ENCODE data around the gene PCSK2.

GRCh38 chr20:17529586-17529985 lies 302.7 kb downstream of the PCSK2 start:
- TF ChIP-seq CTCF (IDR thresholded peaks at IDR 0.05 in 4 of 5, conservative IDR thresholded peaks at IDR 0.05 in 1 of 5) (no peak), POLR2A (IDR thresholded peaks at IDR 0.05) (no peak)
